ENCODE results near the gene SDK1. TPM values are rescaled to one million over a fixed set of nuclear protein-coding genes. Genes with fewer than 3 reads are reported as not detected.

Gene SDK1
- total and polyA plus RNA-seq, 10 of the 15 experiments (the other 5 are each of a cell fraction or from before 2014, with no cell fraction given): 0.14 to 0.33 TPM; not detected in 8

DNA sequence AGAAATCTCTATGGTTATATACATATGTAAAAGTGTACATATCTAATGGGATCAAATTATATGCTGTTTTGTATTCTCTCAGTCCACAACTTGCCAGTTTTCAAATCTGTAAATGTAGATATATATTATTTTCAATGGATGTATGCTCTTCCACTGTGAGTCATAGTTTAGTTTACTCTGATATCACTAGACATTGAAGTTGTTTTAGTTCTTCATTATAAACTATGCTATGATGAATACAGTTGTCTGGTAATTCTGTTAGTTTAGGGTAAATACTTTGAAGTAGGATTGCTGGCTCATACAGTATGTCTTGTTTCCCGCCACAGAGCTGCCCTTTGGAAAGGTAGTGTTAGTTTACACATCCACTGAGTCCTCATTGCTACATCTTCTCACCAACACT, 25.2 kb downstream of the SDK1 start (continued):
- TF ChIP-seq, protein P1, sequence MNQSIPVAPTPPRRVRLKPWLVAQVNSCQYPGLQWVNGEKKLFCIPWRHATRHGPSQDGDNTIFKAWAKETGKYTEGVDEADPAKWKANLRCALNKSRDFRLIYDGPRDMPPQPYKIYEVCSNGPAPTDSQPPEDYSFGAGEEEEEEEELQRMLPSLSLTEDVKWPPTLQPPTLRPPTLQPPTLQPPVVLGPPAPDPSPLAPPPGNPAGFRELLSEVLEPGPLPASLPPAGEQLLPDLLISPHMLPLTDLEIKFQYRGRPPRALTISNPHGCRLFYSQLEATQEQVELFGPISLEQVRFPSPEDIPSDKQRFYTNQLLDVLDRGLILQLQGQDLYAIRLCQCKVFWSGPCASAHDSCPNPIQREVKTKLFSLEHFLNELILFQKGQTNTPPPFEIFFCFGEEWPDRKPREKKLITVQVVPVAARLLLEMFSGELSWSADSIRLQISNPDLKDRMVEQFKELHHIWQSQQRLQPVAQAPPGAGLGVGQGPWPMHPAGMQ (IDR thresholded peaks at IDR 0.05; ENCODE audit: borderline replicate concordance): no peak
- TF ChIP-seq, protein P2, sequence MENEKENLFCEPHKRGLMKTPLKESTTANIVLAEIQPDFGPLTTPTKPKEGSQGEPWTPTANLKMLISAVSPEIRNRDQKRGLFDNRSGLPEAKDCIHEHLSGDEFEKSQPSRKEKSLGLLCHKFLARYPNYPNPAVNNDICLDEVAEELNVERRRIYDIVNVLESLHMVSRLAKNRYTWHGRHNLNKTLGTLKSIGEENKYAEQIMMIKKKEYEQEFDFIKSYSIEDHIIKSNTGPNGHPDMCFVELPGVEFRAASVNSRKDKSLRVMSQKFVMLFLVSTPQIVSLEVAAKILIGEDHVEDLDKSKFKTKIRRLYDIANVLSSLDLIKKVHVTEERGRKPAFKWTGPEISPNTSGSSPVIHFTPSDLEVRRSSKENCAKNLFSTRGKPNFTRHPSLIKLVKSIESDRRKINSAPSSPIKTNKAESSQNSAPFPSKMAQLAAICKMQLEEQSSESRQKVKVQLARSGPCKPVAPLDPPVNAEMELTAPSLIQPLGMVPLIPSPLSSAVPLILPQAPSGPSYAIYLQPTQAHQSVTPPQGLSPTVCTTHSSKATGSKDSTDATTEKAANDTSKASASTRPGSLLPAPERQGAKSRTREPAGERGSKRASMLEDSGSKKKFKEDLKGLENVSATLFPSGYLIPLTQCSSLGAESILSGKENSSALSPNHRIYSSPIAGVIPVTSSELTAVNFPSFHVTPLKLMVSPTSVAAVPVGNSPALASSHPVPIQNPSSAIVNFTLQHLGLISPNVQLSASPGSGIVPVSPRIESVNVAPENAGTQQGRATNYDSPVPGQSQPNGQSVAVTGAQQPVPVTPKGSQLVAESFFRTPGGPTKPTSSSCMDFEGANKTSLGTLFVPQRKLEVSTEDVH (IDR thresholded peaks at IDR 0.05; ENCODE audit: low read depth, partially characterized antibody): no peak
- no peak for TF ChIP-seq MXI1 (IDR thresholded peaks at IDR 0.05; ENCODE audit: low read depth, low read length)
- TF ChIP-seq ZNF622 (IDR thresholded peaks at IDR 0.05): no peak
- no peak for TF ChIP-seq TBL1XR1 (IDR thresholded peaks at IDR 0.05; ENCODE audit: low read depth, low read length)

DNA sequence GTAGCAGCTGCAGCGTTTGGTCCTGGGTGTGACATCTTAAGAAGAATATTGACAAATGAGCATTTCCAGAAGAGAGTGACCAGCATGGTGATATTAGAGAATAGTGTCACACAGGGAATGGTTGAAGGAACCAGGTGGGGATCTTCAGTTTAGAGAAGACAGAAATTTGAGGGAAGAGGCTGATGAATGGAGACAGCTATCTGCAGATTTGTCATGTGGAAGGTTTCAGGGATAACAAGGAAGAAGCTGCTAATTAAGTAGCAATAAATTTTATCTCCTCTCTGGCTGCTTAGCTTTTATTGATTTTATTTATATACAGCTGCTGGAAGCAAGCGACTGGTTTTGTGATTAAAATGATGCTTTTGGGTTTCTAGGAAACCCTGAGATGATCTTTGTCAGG, 26.0 kb downstream of the SDK1 start:
- no peaks in the 10 kb centered on the region for H4K20me1 ChIP-seq (ENCODE audit: control insufficient read depth, insufficient read depth)

More for the DNA sequence above, 26.0 kb downstream of the SDK1 start:
- CTCF ChIA-PET: interaction anchor here (1.6 kb wide), 1 partner anchor 16 kb away, joined by 5 read pairs; no protein-coding TSS in a partner anchor
- RAD21 ChIA-PET (ENCODE audit: unreplicated experiment): no interaction called here
- TF ChIP-seq ESRRA (IDR thresholded peaks at IDR 0.05; ENCODE audit: low read length) (no peak), YY1 (IDR thresholded peaks at IDR 0.05; ENCODE audit: low read depth, low read length) (no peak), ZZZ3 (IDR thresholded peaks at IDR 0.05; ENCODE audit: control insufficient read depth, insufficient read length, low read depth) (no peak), EP300 (IDR thresholded peaks at IDR 0.05; ENCODE audit: borderline replicate concordance in 1 of 2, control insufficient read depth in 1 of 2, low read depth in 2 of 2, low read length in 2 of 2) (no peak)
- TF ChIP-seq, protein P1 (IDR thresholded peaks at IDR 0.05; ENCODE audit: borderline replicate concordance): no peak
- TF ChIP-seq, protein P3, sequence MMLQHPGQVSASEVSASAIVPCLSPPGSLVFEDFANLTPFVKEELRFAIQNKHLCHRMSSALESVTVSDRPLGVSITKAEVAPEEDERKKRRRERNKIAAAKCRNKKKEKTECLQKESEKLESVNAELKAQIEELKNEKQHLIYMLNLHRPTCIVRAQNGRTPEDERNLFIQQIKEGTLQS (IDR thresholded peaks at IDR 0.05; ENCODE audit: borderline replicate concordance, extremely low read depth, low read depth, low read length): no peak
- POLR2A ChIA-PET: no interaction called here
- intact Hi-C loops (cut with micrococcal nuclease; ENCODE audit: unreplicated experiment): no loop called here
- in situ Hi-C loops (cut with MboI): no loop called here
- Histone ChIP-seq H2AFZ (ENCODE audit: control insufficient read depth, low read depth, low read length) (no peak overlapping the region), H3K27me3 (replicated peaks in 1 of 2; ENCODE audit: control insufficient read depth in 2 of 2, insufficient read depth in 2 of 2, low read length in 1 of 2) (no peaks in the 10 kb centered on the region), H3K9me3 (replicated peaks; ENCODE audit: control insufficient read depth, insufficient read depth, low read length) (no peaks in the 10 kb centered on the region), H3K4me3 (no peak overlapping the region), H3K79me2 (ENCODE audit: control insufficient read depth, insufficient read depth, low read length) (no peaks in the 10 kb centered on the region), H3K4me2 (ENCODE audit: control insufficient read depth, insufficient read depth) (no peak overlapping the region), H3K9ac (ENCODE audit: control insufficient read depth, insufficient read depth, low read length) (no peak overlapping the region), H3K27ac (ENCODE audit: control insufficient read depth, insufficient read depth) (no peak overlapping the region), H3K4me1 (ENCODE audit: control insufficient read depth, insufficient read depth, low read length) (no peaks in the 10 kb centered on the region), H3K36me3 (ENCODE audit: control insufficient read depth in 2 of 2, insufficient read depth in 2 of 2, low read length in 1 of 2) (no peaks in the 10 kb centered on the region)
- SMC1A ChIA-PET (ENCODE audit: uncharacterized antibody, unreplicated experiment): no interaction called here
- no peak for DNase-seq (ENCODE audit: low read depth, low spot score)
- 0% methylated on average over 2 of the region's 2 CpGs for WGBS (ENCODE audit: insufficient coverage, insufficient replicate concordance, low lambda C conversion rate, missing lambda C conversion rate)
- no TSS peak for BruUV-seq (replicated peaks)
- ATAC-seq: no peak
- no peak for FAIRE-seq

Data from GM12878 (cell line).